HG03521 (cell line): ENCODE results near the gene TCHHL1.

ENCODE experiments used
- ATAC-seq: cut with Tn5 transposase; IDR thresholded peaks from one replicate; pipeline ENCODE4 v1.9.1; 2021; ENCODE audit warnings: mild to moderate bottlenecking, moderate library complexity; ENCODE audit not compliant: unreplicated experiment

TCHHL1 gene

DNA sequence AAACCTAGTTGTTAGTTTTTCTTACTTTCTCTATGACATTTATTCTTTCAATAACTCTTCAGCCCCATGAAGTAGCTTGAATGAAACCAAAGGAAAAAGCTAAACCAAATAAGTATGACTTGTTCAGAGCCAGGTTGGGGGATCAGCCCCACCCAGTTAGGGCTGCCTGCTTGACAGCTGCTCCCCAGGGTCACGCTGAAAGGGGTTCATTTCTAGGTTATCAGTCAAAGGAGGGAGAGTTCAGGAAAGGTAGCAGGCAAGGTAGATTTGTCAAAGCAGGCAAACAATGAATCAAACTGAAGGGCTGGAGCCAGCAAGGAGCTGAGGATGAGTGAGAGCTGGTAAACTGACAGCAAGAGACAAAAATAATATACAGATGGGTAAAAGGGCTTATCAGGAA, 49.0 kb downstream of the TCHHL1 start:
- no peak for ATAC-seq

DNA sequence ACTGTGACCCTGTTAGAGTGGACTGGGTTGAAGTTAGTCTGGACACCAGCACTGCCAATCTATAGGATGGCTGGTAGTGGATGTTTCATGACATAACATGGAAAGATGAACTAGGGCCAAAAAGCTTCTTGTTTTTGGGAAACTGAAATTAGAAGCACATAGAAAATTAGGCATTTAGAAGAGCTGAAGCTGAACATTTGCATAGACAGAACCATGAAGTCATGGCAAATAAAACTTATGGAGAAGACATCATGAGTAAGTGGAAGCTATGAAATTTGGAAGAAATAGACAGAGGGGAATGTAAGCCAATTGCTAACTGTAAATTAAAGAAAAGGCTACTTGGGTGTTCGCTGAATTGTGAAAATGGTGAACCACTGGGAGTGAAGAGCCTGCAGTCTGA, 49.4 kb downstream of the TCHHL1 start:
- ATAC-seq, result no peak

DNA sequence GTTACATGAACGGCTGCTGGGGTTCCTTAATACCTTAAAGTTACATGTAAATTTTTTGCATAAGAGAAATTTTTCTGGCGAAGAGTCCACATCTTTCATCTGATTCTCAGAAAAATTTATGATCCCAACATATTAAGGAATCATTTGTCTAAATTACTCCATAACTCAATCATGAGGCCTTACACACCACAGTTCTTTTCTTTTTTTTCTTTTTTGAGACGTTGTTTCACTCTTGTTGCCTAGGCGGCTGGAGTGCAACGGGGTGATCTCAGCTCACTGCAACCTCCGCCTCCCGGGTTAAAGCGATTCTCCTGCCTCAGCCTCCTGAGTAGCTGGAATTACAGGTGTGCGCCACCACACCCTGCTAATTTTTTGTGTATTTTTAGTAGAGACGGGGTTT, 50.0 kb downstream of the TCHHL1 start:
- ATAC-seq, result no peak

DNA sequence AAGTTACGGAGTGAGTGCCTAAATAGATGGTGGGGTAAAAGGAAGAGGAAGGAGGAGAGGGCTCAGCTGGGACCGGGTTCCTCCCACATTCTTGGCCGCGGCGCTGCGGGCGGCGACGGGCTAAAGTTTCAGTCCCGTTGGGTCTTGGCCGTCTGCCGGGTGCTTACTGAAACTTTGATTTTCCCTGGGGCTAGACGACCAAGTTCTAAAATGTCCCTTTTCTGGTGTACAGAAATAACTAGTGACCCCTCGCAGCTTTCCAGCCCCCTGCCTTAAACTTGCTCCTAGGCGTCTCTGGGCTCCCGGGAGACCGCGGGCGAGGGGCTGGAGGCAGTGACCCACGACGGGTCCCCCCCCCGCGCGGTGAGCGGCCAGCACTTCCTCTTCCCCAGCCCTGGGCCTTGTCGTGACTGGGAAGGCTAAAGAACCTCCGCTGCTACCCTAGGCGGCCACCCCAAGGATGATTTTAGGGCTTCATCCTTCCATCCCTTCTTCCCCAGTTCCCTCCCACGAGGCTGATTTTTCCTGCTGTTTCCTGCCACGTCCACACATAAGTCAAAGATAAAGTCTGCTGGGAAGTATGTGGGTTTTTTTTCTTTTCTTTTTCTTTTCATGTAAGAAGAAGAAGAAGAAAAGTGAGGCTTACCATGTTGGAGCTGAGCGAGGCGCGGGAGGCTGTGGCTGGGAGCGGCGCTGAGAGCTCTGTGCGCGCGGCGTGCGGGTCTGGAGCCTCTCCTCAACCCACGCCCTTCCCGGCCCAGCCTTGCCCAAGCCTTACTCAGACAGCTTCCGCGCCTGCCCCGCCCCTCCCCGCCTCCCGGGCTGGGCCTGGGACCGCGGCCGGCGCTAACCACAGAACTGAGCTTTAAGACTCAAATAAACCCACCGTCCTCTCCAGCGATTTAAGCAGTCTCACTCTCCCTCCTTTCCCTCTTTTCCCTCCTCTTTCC, 52.3 kb downstream of the TCHHL1 start, which contains the start of gene S100A11:
Gene S100A11, minus strand, starts transcription at position 738 of the 950 bp plus-strand sequence. Its CDS starts 89 bp downstream, at position 649.
- peak; percentile 37 for ATAC-seq

DNA sequence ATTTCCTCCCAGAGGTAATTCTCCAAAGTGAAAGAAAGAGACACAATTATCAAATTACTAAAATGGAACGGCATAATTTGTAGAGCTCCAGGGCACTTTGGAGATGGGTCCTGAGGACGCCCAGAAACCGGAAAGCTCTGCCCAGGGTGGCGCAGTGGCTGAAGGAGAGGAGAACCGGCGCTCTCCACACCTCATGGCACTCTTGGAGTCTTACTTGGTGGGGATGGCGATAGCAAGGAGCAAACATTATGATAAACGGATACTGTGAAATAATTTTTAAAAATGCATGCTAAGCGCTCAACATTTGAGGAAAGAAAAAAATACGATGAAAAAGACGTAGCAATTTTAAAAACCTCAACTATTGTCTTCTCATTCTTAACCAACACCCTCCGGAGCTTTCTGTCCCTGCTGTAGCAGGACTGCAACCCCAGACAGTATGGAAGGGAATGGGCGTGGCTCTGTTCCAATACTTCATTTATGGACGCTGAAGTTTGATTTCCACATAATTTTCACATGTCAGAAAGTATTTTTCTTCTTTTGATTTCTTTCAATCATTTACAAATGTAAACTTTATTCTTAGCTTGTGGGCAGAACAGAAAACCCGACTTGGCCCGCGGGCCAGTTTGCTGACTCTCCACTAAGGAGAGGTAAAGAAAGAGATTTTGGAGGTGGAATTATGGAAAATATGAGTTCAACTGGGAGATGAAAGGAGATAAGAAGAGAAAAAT, 53.2 kb downstream of the TCHHL1 start:
- no peak for ATAC-seq

DNA sequence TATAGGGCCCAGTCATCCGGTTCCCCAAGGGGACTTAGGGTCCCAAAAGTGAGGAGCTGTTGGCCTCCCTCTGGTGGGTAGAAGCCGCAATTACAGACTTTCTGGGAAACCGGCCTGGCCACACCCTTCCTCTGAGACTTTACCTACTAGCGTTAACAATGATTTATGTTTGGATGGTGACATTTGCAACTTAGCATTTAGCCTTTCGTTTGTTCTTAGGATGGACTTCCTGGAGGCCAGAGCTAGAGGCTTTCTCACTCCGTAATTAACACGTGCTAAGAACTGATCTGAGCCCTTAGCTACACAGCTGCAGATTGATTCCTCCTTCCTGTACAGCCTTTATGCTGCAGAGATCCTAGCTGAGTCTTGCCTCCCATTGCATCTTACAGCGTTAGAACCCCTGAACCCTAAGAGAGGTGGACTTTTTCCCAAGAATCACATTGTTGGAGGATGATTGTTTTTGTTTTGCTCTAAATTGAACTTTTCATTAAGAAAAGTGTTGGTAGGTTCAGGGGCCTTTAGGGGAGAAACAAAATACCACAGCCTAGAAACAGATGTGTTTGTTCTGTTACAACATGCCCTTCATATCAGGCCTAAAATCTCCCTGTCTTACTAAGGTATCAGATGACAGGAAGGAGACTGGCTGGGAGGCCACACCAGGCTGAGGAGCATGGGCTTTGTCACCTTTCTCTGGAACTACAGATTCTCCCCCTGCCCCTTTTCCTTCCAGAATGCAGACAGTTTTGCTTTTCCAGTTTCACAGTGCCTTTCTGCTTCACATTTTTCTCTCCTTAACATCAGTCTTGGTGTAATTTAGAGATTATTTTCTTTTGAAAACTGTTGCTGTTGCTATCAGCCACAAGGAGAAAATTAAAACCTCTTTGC, 54.0 kb downstream of the TCHHL1 start:
- ATAC-seq, result peak; percentile 39

DNA sequence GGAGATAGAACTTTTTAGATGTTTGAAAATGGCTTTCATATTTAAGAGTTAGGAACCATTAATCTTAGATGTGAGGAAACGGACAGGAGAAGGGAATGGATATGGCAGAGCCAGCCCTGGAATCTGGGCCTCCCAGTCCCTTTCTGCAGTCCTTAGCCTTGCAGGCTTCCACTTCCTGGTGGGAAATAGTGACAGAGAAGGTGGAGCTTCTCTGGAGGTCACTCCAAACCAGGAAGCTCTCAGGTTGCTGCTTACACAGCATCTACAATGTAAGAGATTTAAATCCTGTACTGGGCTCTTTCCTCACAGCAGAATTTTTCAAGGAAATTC, 54.6 kb downstream of the TCHHL1 start:
- ATAC-seq, result no peak
